Measurements from ENCODE around the gene GPAM. TPM values are rescaled to one million over a fixed set of nuclear protein-coding genes. Genes with fewer than 3 reads are reported as not detected.
"Not testable (repeated sequence)": the region's sequence is repeated elsewhere in the genome, so short reads cannot be mapped to it uniquely, and the experiment has no call there.

Gene GPAM
- total RNA-seq, 6 experiments from 2014 or later = 78.8 to 340 (median 90.3) TPM

- H3K9me3 ChIP-seq = no peaks in the 10 kb centered on the region
- H3K4me1 ChIP-seq = peaks cover 0 to 50% (median 7%) of the 10 kb centered on the region in 4 donors
- H3K27me3 ChIP-seq = no peaks in the 10 kb centered on the region
- ATAC-seq = no peak
- H3K4me3 ChIP-seq = no peak overlapping the region
- intact Hi-C loops (cut with DNase I) = no loop called here
- no peak for TF ChIP-seq POLR2A (IDR thresholded peaks at IDR 0.05)
- TF ChIP-seq, protein P1, sequence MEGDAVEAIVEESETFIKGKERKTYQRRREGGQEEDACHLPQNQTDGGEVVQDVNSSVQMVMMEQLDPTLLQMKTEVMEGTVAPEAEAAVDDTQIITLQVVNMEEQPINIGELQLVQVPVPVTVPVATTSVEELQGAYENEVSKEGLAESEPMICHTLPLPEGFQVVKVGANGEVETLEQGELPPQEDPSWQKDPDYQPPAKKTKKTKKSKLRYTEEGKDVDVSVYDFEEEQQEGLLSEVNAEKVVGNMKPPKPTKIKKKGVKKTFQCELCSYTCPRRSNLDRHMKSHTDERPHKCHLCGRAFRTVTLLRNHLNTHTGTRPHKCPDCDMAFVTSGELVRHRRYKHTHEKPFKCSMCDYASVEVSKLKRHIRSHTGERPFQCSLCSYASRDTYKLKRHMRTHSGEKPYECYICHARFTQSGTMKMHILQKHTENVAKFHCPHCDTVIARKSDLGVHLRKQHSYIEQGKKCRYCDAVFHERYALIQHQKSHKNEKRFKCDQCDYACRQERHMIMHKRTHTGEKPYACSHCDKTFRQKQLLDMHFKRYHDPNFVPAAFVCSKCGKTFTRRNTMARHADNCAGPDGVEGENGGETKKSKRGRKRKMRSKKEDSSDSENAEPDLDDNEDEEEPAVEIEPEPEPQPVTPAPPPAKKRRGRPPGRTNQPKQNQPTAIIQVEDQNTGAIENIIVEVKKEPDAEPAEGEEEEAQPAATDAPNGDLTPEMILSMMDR (IDR thresholded peaks at IDR 0.05) = no peak
- H3K27ac ChIP-seq = no peak overlapping the region
- H3K36me3 ChIP-seq = no peaks in the 10 kb centered on the region
- DNase-seq = no peak
- WGBS (ENCODE audit: insufficient coverage, low coverage, low lambda C conversion rate, missing lambda C conversion rate) = 61% methylated on average over 3 of the region's 3 CpGs
Observed at GRCh38 chr10:112229901-112230300, 46.3 kb upstream of the GPAM start.

GRCh38 chr10:112229096-112229495 lies 45.5 kb upstream of the GPAM start:
- no peak overlapping the region for H3K4me3 ChIP-seq
- DNase-seq = no peak
- TF ChIP-seq, protein P1 (IDR thresholded peaks at IDR 0.05) = no peak
- TF ChIP-seq POLR2A (IDR thresholded peaks at IDR 0.05) = no peak
- no peaks in the 10 kb centered on the region for H3K36me3 ChIP-seq
- ATAC-seq = no peak
- H3K4me1 ChIP-seq = peaks cover 0 to 58% (median 7%) of the 10 kb centered on the region in 4 donors
- no peaks in the 10 kb centered on the region for H3K27me3 ChIP-seq
- intact Hi-C loops (cut with DNase I) = no loop called here
- WGBS (ENCODE audit: insufficient coverage, low coverage, low lambda C conversion rate, missing lambda C conversion rate) = 89% methylated on average over 2 of the region's 2 CpGs
- peak overlapping the region in 2 of 3 donors; percentile 86 to 88 for H3K27ac ChIP-seq
- no peaks in the 10 kb centered on the region for H3K9me3 ChIP-seq

DNA sequence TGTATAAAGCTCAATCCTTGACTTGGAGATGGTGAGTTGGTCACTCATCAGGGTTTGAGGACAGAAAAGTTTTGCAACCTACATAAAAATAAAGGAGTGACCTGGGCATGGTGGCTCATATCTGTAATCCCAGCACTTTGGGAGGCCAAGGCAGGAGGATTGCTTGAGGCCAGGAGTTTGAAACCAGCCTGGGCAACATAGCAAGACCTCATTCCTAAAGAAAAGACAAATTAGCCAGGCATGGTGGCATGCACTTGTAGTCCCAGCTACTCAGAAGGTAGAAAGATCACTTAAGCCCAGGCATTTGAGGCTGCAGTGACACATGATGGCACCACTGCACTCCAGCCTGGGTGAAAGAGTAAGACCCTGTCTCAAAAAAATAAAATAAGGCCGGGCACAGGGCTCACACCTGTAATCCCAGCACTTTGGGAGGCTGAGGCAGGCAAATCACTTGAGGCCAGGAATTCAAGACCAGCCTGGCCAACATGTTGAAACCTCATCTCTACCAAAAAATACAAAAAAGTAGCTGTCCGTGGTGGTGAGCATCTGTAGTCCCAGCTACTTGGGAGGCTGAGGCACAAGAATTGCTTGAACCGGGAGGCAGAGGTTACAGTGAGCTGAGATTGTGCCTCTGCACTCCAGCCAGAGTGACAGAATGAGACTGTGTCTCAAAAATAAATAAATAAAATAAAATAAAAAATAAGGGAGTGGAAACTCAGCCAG lies 45.0 kb upstream of the GPAM start:
- peak overlapping the region; percentile 20 to 88 (median 86) for H3K27ac ChIP-seq
- ATAC-seq; H3K27me3 ChIP-seq; intact Hi-C loops (cut with DNase I); H3K9me3 ChIP-seq; H3K36me3 ChIP-seq; DNase-seq; H3K4me3 ChIP-seq: not testable (repeated sequence)
- WGBS (ENCODE audit: insufficient coverage, low coverage, low lambda C conversion rate, missing lambda C conversion rate) = 81% methylated on average over 3 of the region's 3 CpGs
- H3K4me1 ChIP-seq = peaks cover 0 to 62% (median 7%) of the 10 kb centered on the region in 4 donors

DNA sequence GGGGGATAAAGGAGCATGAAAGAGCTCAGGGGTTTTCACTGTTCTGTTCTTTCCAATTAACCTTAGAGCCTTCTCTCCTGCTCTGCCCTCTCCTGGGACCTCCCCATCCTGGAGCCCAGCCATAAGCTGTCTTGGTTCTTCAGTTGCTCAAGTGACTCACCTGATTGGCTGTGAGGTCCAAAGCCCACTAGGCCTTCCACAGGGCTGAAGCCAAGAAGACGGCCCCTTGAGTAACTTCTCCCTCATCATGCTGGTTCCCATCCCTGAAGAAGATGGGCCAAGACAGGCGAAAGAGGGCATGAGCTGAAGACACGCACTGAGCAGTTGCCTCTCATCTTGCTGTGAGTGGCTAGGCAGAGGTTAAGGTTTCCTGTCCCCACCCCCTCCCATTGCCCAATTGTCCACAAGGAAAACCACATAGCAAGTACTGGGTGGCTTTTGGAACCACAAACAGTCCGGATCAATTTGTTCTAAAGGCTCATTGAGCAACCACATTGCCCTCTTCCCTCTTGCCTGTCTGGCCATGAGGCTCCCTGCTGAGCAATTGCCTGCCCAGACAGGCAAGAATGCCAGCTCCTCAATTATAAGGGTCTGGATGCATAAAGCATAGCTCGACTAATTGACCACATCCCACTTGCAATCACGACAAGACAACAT lies 43.9 kb upstream of the GPAM start:
- intact Hi-C loops (cut with DNase I) = no loop called here
- ATAC-seq (peak; percentile 61 to 75 (median 67)), DNase-seq (peak; percentile 67 to 91 (median 87))
- peak overlapping the region; percentile 78 to 88 (median 86) for H3K27ac ChIP-seq
- no peaks in the 10 kb centered on the region for H3K36me3 ChIP-seq
- no peaks in the 10 kb centered on the region for H3K9me3 ChIP-seq
- 15% methylated on average over 5 of the region's 6 CpGs for WGBS (ENCODE audit: insufficient coverage, low coverage, low lambda C conversion rate, missing lambda C conversion rate)
- peak overlapping the region; percentile 33 to 63 (median 58) for H3K4me3 ChIP-seq
- no peaks in the 10 kb centered on the region for H3K27me3 ChIP-seq
- TF ChIP-seq, protein P1 (IDR thresholded peaks at IDR 0.05) = no peak
- peak; percentile 75 for TF ChIP-seq POLR2A (IDR thresholded peaks at IDR 0.05)
- peaks cover 0 to 72% (median 10%) of the 10 kb centered on the region in 4 donors for H3K4me1 ChIP-seq

Measured in right lobe of liver (tissue), 6 donors.